Uterus (tissue), 2 donors: ENCODE measurements around the gene MLF2.

Source experiments
- CTCF ChIP-seq, 4 experiments: fragments of 200-600 bp in 2 of 4; fragments of 450-650 bp in 2 of 4; sonication (generic) in 2 of 4; IDR thresholded peaks; one replicate each; pipeline ENCODE4 v1.5.1; 2016 to 2019; ENCODE audit warnings: antibody characterized with exemption in 4 of 4, mild to moderate bottlenecking in 2 of 4, moderate library complexity in 1 of 4
- POLR2A ChIP-seq, 2 donors: fragments of 450-650 bp; IDR thresholded peaks; one replicate each; pipeline ENCODE4 v1.6.1; 2016; ENCODE audit warnings: antibody characterized with exemption in 2 of 2, mild to moderate bottlenecking in 1 of 2, moderate library complexity in 1 of 2

DNA sequence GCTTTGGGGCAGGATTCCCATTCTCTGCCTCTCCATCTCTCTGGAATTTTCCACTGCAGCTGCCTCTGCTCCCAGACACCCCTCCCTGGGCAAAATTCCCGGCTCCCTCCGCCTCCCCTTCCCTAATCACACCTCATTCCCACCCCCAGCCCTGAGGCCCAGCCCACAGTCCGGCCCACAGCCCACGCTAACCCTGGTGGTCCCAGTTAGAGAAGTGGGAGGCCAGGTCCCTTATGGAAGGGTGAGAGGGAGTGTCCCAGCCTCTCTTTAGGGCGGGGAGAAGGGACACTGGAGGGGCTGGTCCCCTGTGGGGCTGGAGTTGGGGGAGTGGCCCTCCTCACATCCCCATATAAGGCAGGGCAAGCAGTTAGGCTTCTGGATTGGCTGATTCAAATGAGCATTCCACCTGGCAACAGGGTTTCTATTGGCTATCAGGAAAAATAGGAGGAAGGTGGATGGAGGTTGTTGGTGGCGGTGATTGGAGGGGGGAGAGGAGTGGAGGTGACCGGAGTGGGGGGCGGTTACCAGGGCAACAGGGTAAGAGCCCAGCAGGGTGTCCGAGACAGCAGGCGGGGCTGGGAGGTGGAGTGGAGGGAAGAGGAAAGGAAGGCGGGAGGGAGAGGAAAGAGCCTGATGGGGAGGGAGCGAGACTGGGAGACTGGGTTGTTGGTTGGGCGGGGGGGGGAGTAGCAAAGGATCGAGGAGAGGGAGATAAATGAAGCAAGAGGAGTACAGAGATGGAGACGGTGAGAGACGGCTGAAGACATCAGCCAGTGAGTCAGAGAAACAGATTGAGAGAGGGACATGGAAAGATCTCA is 11.3 kb upstream of the MLF2 start:
- TF ChIP-seq CTCF (IDR thresholded peaks at IDR 0.05) (peak in 1 of 4 experiments; percentile 29), POLR2A (IDR thresholded peaks at IDR 0.05) (peak; percentile 42 to 49)
